H1 (cell line): ENCODE measurements around the gene CDH11. TPM values are rescaled to one million over a fixed set of nuclear protein-coding genes. Genes with fewer than 3 reads are reported as not detected.

Experiments used
- CTCF ChIA-PET: fragments of 300-600 bp; sonication (Branson Sonifier 250); formaldehyde crosslinking; loops from one replicate; lab custom pipeline; 2021; ENCODE audit not compliant: partially characterized antibody; lab: Charles Lee
- POLR2A ChIA-PET: fragments of 300-600 bp; sonication (Branson Sonifier 250); formaldehyde crosslinking; loops from one replicate; lab custom pipeline; 2021; ENCODE audit warnings: inconsistent platforms; ENCODE audit not compliant: partially characterized antibody; lab: Charles Lee
- DNase-seq, 2 experiments: peaks; one replicate each; pipeline versions ENCODE4 v3.0.0 to v3.0.0-alpha.2; 2010 to 2022; ENCODE audit warnings: low spot score in 2 of 2, low read depth in 1 of 2, mixed read lengths in 1 of 2
- FAIRE-seq: peaks from 2 replicates; lab custom pipeline; 2011; peaks lifted over from hg19 to GRCh38; lab: Jason Lieb, UNC
- H2AFZ ChIP-seq: 2 replicates; pipeline ENCODE4 v1.8.1; 2012; ENCODE audit warnings: low read length, inconsistent platforms
- H2AK5ac ChIP-seq: 2 replicates; pipeline ENCODE4 v1.6.1; 2013; ENCODE audit warnings: low read depth, low read length
- H2BK120ac ChIP-seq: replicated peaks from 2 replicates; pipeline ENCODE3; 2013; ENCODE audit warnings: low read depth, low read length, inconsistent platforms
- H2BK12ac ChIP-seq: 2 replicates; pipeline ENCODE4 v1.6.1; 2013; ENCODE audit warnings: low read depth, low read length
- H2BK15ac ChIP-seq: 2 replicates; pipeline ENCODE4 v1.6.1; 2013; ENCODE audit warnings: low read length
- H2BK20ac ChIP-seq: 2 replicates; pipeline ENCODE4 v1.6.1; 2013; ENCODE audit warnings: low read length
- H2BK5ac ChIP-seq: 2 replicates; pipeline ENCODE4 v1.6.1; 2013; ENCODE audit warnings: low read depth, low read length
- H3K14ac ChIP-seq: 2 replicates; pipeline ENCODE4 v1.6.1; 2013; ENCODE audit warnings: inconsistent platforms; ENCODE audit not compliant: insufficient read length
- H3K18ac ChIP-seq: 2 replicates; pipeline ENCODE4 v1.6.1; 2013; ENCODE audit warnings: low read length; ENCODE audit errors: extremely low read depth
- H3K23ac ChIP-seq: 2 replicates; pipeline ENCODE4 v1.6.1; 2013; ENCODE audit warnings: inconsistent platforms; ENCODE audit not compliant: insufficient read length
- H3K23me2 ChIP-seq: 2 replicates; pipeline ENCODE4 v1.6.1; 2013; ENCODE audit warnings: low read depth, low read length
- H3K27ac ChIP-seq: 2 replicates; pipeline ENCODE4 v1.6.1; 2011; ENCODE audit warnings: low read depth, low read length, inconsistent platforms
- H3K27me3 ChIP-seq, 4 experiments: replicated peaks in 1 of 4; 1 replicate in 1 of 4; 2 replicates in 3 of 4; pipeline versions ENCODE4 v1.6.1 to v1.8.1; 2011 to 2013; ENCODE audit warnings: low read length in 3 of 4, mild to moderate bottlenecking in 3 of 4, inconsistent platforms in 2 of 4, mixed read lengths in 2 of 4, moderate library complexity in 1 of 4; ENCODE audit not compliant: control insufficient read depth in 3 of 4, insufficient read depth in 3 of 4; ENCODE audit errors: extremely low read depth in 1 of 4
- H3K36me3 ChIP-seq, 4 experiments: 2 replicates each; pipeline versions ENCODE4 v1.6.1 to v1.8.1; 2011 to 2013; ENCODE audit warnings: mild to moderate bottlenecking in 4 of 4, low read length in 3 of 4, moderate library complexity in 2 of 4, control low read depth in 1 of 4, inconsistent platforms in 1 of 4; ENCODE audit not compliant: insufficient read depth in 4 of 4, control insufficient read depth in 2 of 4
- H3K4ac ChIP-seq: replicated peaks from 2 replicates; pipeline ENCODE3; 2013; ENCODE audit warnings: low read length, low read depth, mixed read lengths, inconsistent platforms; ENCODE audit not compliant: insufficient read length
- H3K4me1 ChIP-seq, 4 experiments: replicated peaks in 1 of 4; 1 replicate in 1 of 4; 2 replicates in 3 of 4; pipeline versions ENCODE4 v1.6.1 to v1.8.1; 2011 to 2013; ENCODE audit warnings: low read length in 3 of 4, inconsistent platforms in 2 of 4, mixed read lengths in 1 of 4; ENCODE audit not compliant: insufficient read depth in 4 of 4, control insufficient read depth in 3 of 4
- H3K4me2 ChIP-seq, 2 experiments: 2 replicates each; pipeline versions ENCODE4 v1.6.1 to v1.8.1; 2011 to 2013; ENCODE audit warnings: low read depth in 2 of 2, low read length in 2 of 2, control low read depth in 1 of 2, inconsistent platforms in 1 of 2, mild to moderate bottlenecking in 1 of 2; ENCODE audit not compliant: insufficient read depth in 1 of 2
- H3K4me3 ChIP-seq, 4 experiments: fragments of 200-600, 300-600 bp in 1 of 4; sonication (generic), shearing (Covaris generic), sonication (Bioruptor Twin) in 1 of 4; 2 replicates each; pipeline versions ENCODE4 v1.5.1 to v1.8.1; 2011 to 2016; ENCODE audit warnings: low read length in 4 of 4, low read depth in 3 of 4, control low read depth in 2 of 4, inconsistent platforms in 2 of 4, mild to moderate bottlenecking in 2 of 4, mixed read lengths in 1 of 4, moderate library complexity in 1 of 4; ENCODE audit not compliant: insufficient read depth in 2 of 4; ENCODE audit errors: extremely low read depth in 1 of 4
- H3K56ac ChIP-seq: replicated peaks from 2 replicates; pipeline ENCODE3; 2013; ENCODE audit warnings: low read depth, mild to moderate bottlenecking, mixed read lengths, low read length, inconsistent platforms; ENCODE audit not compliant: insufficient read length
- H3K79me1 ChIP-seq: 2 replicates; pipeline ENCODE4 v1.6.1; 2013; ENCODE audit warnings: low read depth, low read length, control low read depth
- H3K79me2 ChIP-seq, 2 experiments: 2 replicates each; pipeline versions ENCODE4 v1.6.1 to v1.8.1; 2012 to 2013; ENCODE audit warnings: low read length in 2 of 2, mild to moderate bottlenecking in 2 of 2, inconsistent platforms in 1 of 2; ENCODE audit not compliant: insufficient read depth in 2 of 2, control insufficient read depth in 1 of 2
- H3K9ac ChIP-seq, 4 experiments: replicated peaks in 1 of 4; 1 replicate in 1 of 4; 2 replicates in 3 of 4; pipeline versions ENCODE4 v1.6.1 to v1.8.1; 2011 to 2013; ENCODE audit warnings: low read depth in 3 of 4, low read length in 3 of 4, control low read depth in 2 of 4, mild to moderate bottlenecking in 2 of 4, moderate library complexity in 2 of 4, inconsistent platforms in 1 of 4; ENCODE audit errors: extremely low read depth in 1 of 4
- H3K9me3 ChIP-seq, 2 experiments: 2 replicates each; pipeline versions ENCODE4 v1.6.1 to v1.8.1; 2012 to 2013; ENCODE audit warnings: mild to moderate bottlenecking in 2 of 2, moderate library complexity in 2 of 2, control low read depth in 1 of 2, inconsistent platforms in 1 of 2, low read depth in 1 of 2, low read length in 1 of 2, mixed read lengths in 1 of 2; ENCODE audit not compliant: insufficient read depth in 2 of 2
- H4K20me1 ChIP-seq, 2 experiments: replicated peaks in 1 of 2; 2 replicates each; pipeline versions ENCODE3 to v1.8.1; 2011 to 2013; ENCODE audit warnings: inconsistent platforms in 2 of 2, low read length in 2 of 2, mild to moderate bottlenecking in 1 of 2; ENCODE audit not compliant: insufficient read depth in 2 of 2, control insufficient read depth in 1 of 2
- H4K5ac ChIP-seq: 2 replicates; pipeline ENCODE4 v1.6.1; 2013; ENCODE audit warnings: low read length, low read depth, mixed read lengths, inconsistent platforms; ENCODE audit not compliant: insufficient read length
- H4K8ac ChIP-seq: 2 replicates; pipeline ENCODE4 v1.8.0; 2013; ENCODE audit warnings: mild to moderate bottlenecking, moderate library complexity, low read length, inconsistent platforms; ENCODE audit not compliant: insufficient read depth; ENCODE audit errors: extremely low read depth
- H4K91ac ChIP-seq: replicated peaks from 2 replicates; pipeline ENCODE3; 2013; ENCODE audit warnings: low read length, mixed read lengths, inconsistent platforms; ENCODE audit not compliant: insufficient read length
- ATF3 ChIP-seq: IDR thresholded peaks from 2 replicates; pipeline ENCODE4 v1.6.1; 2011; ENCODE audit warnings: low read depth, mild to moderate bottlenecking, low read length; ENCODE audit not compliant: insufficient read depth
- BACH1 ChIP-seq: IDR thresholded peaks from 2 replicates; pipeline ENCODE4 v1.6.1; 2012; ENCODE audit warnings: low read length, improper control_type of control experiment
- CHD1 ChIP-seq: IDR thresholded peaks from 2 replicates; pipeline ENCODE4 v1.6.1; 2012; ENCODE audit warnings: low read depth, low read length, improper control_type of control experiment
- CHD2 ChIP-seq: IDR thresholded peaks from 2 replicates; pipeline ENCODE4 v1.6.1; 2012; ENCODE audit warnings: low read length, improper control_type of control experiment
- HDAC6 ChIP-seq: IDR thresholded peaks from one replicate; pipeline ENCODE4 v1.7.1; 2012; ENCODE audit warnings: low read depth, mild to moderate bottlenecking, inconsistent platforms, low read length, moderate library complexity
- MAX ChIP-seq: IDR thresholded peaks from 2 replicates; pipeline ENCODE4 v1.6.1; 2012; ENCODE audit warnings: inconsistent platforms
- SIN3A ChIP-seq, 2 experiments: IDR thresholded peaks in 1 of 2; conservative IDR thresholded peaks in 1 of 2; 2 replicates each; pipeline ENCODE4 v1.6.1; 2011 to 2012; ENCODE audit warnings: low read length in 2 of 2, improper control_type of control experiment in 1 of 2, low read depth in 1 of 2, mild to moderate bottlenecking in 1 of 2
- WGBS, 2 experiments: shearing (Covaris generic) in 1 of 2; methylation state at CpG; one replicate each; pipeline versions ENCODE4 v1.1.6 to v1.1.7; 2013 to 2015; ENCODE audit warnings: low lambda C conversion rate in 2 of 2, mixed read lengths in 2 of 2, inconsistent platforms in 1 of 2, low coverage in 1 of 2, missing lambda C conversion rate in 1 of 2; ENCODE audit not compliant: insufficient replicate concordance in 2 of 2, insufficient coverage in 1 of 2, insufficient read length in 1 of 2; ENCODE audit errors: extremely low coverage in 1 of 2, missing lambda C conversion rate in 1 of 2; 5-methylcytosine and 5-hydroxymethylcytosine counted together
- polyA plus RNA-seq, 7 experiments: library from polyadenylated mRNA; depleted of rRNA in 3 of 7; stranded (reverse) in 5 of 7; unstranded in 2 of 7; fragments of >200 nt in 5 of 7; fragments of 200-250 nt in 2 of 7; gene quantifications; 1 replicate in 5 of 7; 2 replicates in 1 of 7; 4 replicates in 1 of 7; pipeline versions ENCODE4 v1.2.1 to v1.2.3, GENCODE V29; 2011 to 2013; ENCODE audit warnings: missing spikeins in 2 of 7, mixed read lengths in 2 of 7
- total RNA-seq: library from RNA; stranded (reverse); fragmentation: NEBNext Ultra II Directional; extraction: Animal tissue kit (Norgen Biotek cat#: 25700); gene quantifications from 2 replicates; pipeline ENCODE4 v1.2.1, GENCODE V29; 2021

CDH11 gene
- total and polyA plus RNA-seq, 2 of the 8 experiments (the other 6 are each of a cell fraction or from before 2014, with no cell fraction given), result 3.3 to 8.4 TPM

- no peak for FAIRE-seq
Observed at GRCh38 chr16:65105171-65105570, 16.7 kb downstream of the CDH11 start.

More at GRCh38 chr16:65105171-65105570, 16.7 kb downstream of the CDH11 start:
- CTCF ChIA-PET, result interaction anchor here (0.7 to 1.9 kb wide), 5 partner anchors 9 to 19 kb away, joined by 3 to 4 read pairs (median 3); no protein-coding TSS in a partner anchor
- no peak overlapping the region for H4K5ac ChIP-seq
- H3K56ac ChIP-seq, result no peak overlapping the region
- H3K23me2 ChIP-seq, result no peaks in the 10 kb centered on the region
- no peak overlapping the region for H3K9ac ChIP-seq
- no peak overlapping the region for H3K4me2 ChIP-seq
- H3K4me3 ChIP-seq, result no peak overlapping the region
- no peak overlapping the region for H2BK20ac ChIP-seq
- no peak overlapping the region for H2BK120ac ChIP-seq
- H4K20me1 ChIP-seq, result no peaks in the 10 kb centered on the region
- no peaks in the 10 kb centered on the region for H3K79me2 ChIP-seq
- H3K4ac ChIP-seq, result no peak overlapping the region
- POLR2A ChIA-PET, result no interaction called here
- H2BK5ac ChIP-seq, result no peak overlapping the region
- H3K27me3 ChIP-seq, result no peaks in the 10 kb centered on the region
- no peak overlapping the region for H2AFZ ChIP-seq
- no peak overlapping the region for H3K14ac ChIP-seq
- no peak for DNase-seq
- H3K23ac ChIP-seq, result no peak overlapping the region
- TF ChIP-seq ATF3 (no peak), CHD1 (no peak), CHD2 (no peak), MAX (no peak), HDAC6 (no peak), BACH1 (no peak), SIN3A (conservative IDR thresholded peaks at IDR 0.05 in 1 of 2, IDR thresholded peaks at IDR 0.05 in 1 of 2; ENCODE audit: low read depth in 1 of 2, low read length in 2 of 2) (no peak)
- H2AK5ac ChIP-seq, result no peak overlapping the region
- no peak overlapping the region for H2BK12ac ChIP-seq
- no peaks in the 10 kb centered on the region for H3K4me1 ChIP-seq
- H3K9me3 ChIP-seq, result no peaks in the 10 kb centered on the region
- WGBS, 2 experiments, result 91% methylated on average over 1 of the region's 1 CpG; no CpG with 5 or more reads in 1 of the 2 experiments
- no peak overlapping the region for H3K27ac ChIP-seq
- no peak overlapping the region for H4K8ac ChIP-seq
- H3K18ac ChIP-seq, result no peak overlapping the region
- no peak overlapping the region for H4K91ac ChIP-seq
- no peak overlapping the region for H2BK15ac ChIP-seq
- no peaks in the 10 kb centered on the region for H3K79me1 ChIP-seq
- H3K36me3 ChIP-seq, result no peaks in the 10 kb centered on the region
